GM12892 (cell line): ENCODE results near the gene ZCCHC14.

Experiments used
- POLR2A ChIP-seq: IDR thresholded peaks from 2 replicates; pipeline ENCODE4 v1.6.1; 2011; ENCODE audit warnings: low read depth, low read length, control low read depth
- POLR2AphosphoS5 ChIP-seq: IDR thresholded peaks from 2 replicates; pipeline ENCODE4 v1.6.1; 2011; ENCODE audit warnings: low read depth, low read length, control low read depth

- no peak for TF ChIP-seq POLR2A
- TF ChIP-seq POLR2AphosphoS5, result no peak
Observed at GRCh38 chr16:87445486-87445885, 47.3 kb downstream of the ZCCHC14 start.
